CD14-positive monocyte (primary cell): Measurements from ENCODE around the gene KDR. TPM values are rescaled to one million over a fixed set of nuclear protein-coding genes. Genes with fewer than 3 reads are reported as not detected.

Source experiments
- DNase-seq, 3 donors: peaks; one replicate each; pipeline ENCODE4 v3.0.0-alpha.2; 2011 to 2022
- H2AFZ ChIP-seq: 2 replicates; pipeline ENCODE4 v1.6.0; 2012; ENCODE audit warnings: mild to moderate bottlenecking, low read depth, low read length, inconsistent platforms; ENCODE audit not compliant: insufficient read depth, poor library complexity, severe bottlenecking
- H3K27ac ChIP-seq, 2 donors: 1 replicate in 1 of 2; 2 replicates in 1 of 2; pipeline ENCODE4 v1.5.1; 2012 to 2013; ENCODE audit warnings: low read length in 2 of 2, control low read depth in 1 of 2, inconsistent platforms in 1 of 2, low read depth in 1 of 2, mild to moderate bottlenecking in 1 of 2
- H3K27me3 ChIP-seq, 2 donors: one replicate each; pipeline versions ENCODE4 v1.6.0 to v1.6.1; 2011 to 2013; ENCODE audit warnings: low read length in 2 of 2; ENCODE audit not compliant: control insufficient read depth in 2 of 2, insufficient read depth in 2 of 2
- H3K36me3 ChIP-seq, 2 donors: replicated peaks in 1 of 2; 1 replicate in 1 of 2; 2 replicates in 1 of 2; pipeline versions ENCODE4 v1.5.1 to v1.6.1; 2012 to 2013; ENCODE audit warnings: low read length in 2 of 2, control low read depth in 1 of 2, inconsistent platforms in 1 of 2, mild to moderate bottlenecking in 1 of 2; ENCODE audit not compliant: insufficient read depth in 2 of 2, control insufficient read depth in 1 of 2
- H3K4me1 ChIP-seq, 2 donors: 1 replicate in 1 of 2; 2 replicates in 1 of 2; pipeline versions ENCODE4 v1.5.1 to v1.6.1; 2012 to 2013; ENCODE audit warnings: low read length in 2 of 2, control low read depth in 1 of 2, inconsistent platforms in 1 of 2, mild to moderate bottlenecking in 1 of 2, moderate library complexity in 1 of 2; ENCODE audit not compliant: insufficient read depth in 2 of 2, control insufficient read depth in 1 of 2
- H3K4me2 ChIP-seq: replicated peaks from 2 replicates; pipeline ENCODE3; 2012; ENCODE audit warnings: low read length, moderate library complexity, mild to moderate bottlenecking; ENCODE audit not compliant: poor library complexity, severe bottlenecking; ENCODE audit errors: extremely low read depth
- H3K4me3 ChIP-seq, 3 experiments: fragments of 200-600 bp in 1 of 3; sonication (generic) in 1 of 3; replicated peaks in 1 of 3; 1 replicate in 2 of 3; 2 replicates in 1 of 3; pipeline ENCODE4 v1.5.1; 2011 to 2013; ENCODE audit warnings: low read length in 3 of 3, mild to moderate bottlenecking in 3 of 3, control low read depth in 2 of 3, low read depth in 2 of 3, inconsistent platforms in 1 of 3, moderate library complexity in 1 of 3
- H3K79me2 ChIP-seq: 2 replicates; pipeline ENCODE4 v1.6.0; 2012; ENCODE audit warnings: mild to moderate bottlenecking, control low read depth, inconsistent platforms, low read length, moderate library complexity; ENCODE audit not compliant: insufficient read depth
- H3K9ac ChIP-seq: 2 replicates; pipeline ENCODE4 v1.6.0; 2017; ENCODE audit warnings: low read length, mild to moderate bottlenecking; ENCODE audit not compliant: insufficient read depth, poor library complexity, severe bottlenecking
- H3K9me3 ChIP-seq, 2 donors: replicated peaks in 1 of 2; 1 replicate in 1 of 2; 2 replicates in 1 of 2; pipeline versions ENCODE4 v1.5.1 to v1.6.1; 2012 to 2013; ENCODE audit warnings: low read length in 2 of 2, control low read depth in 1 of 2; ENCODE audit not compliant: control insufficient read depth in 1 of 2, insufficient read depth in 1 of 2
- H4K20me1 ChIP-seq: 2 replicates; pipeline ENCODE4 v1.6.0; 2012; ENCODE audit warnings: mild to moderate bottlenecking, low read length, control low read depth, moderate library complexity; ENCODE audit not compliant: insufficient read depth
- H3K27ac Mint-ChIP-seq, 7 donors: one replicate each; pipeline ENCODE4 v1.8.0; 2020; ENCODE audit warnings: mild to moderate bottlenecking in 7 of 7, mixed read lengths in 7 of 7, moderate library complexity in 6 of 7, inconsistent platforms in 2 of 7
- H3K27me3 Mint-ChIP-seq, 3 donors: one replicate each; pipeline ENCODE4 v1.8.0; 2021 to 2022; ENCODE audit warnings: low read depth in 3 of 3, mild to moderate bottlenecking in 3 of 3, mixed read lengths in 3 of 3, moderate library complexity in 3 of 3, inconsistent platforms in 1 of 3
- H3K36me3 Mint-ChIP-seq, 2 donors: one replicate each; pipeline ENCODE4 v1.8.0; 2020; ENCODE audit warnings: mixed read lengths in 2 of 2, inconsistent platforms in 1 of 2, mild to moderate bottlenecking in 1 of 2
- H3K4me1 Mint-ChIP-seq: one replicate; pipeline ENCODE4 v1.8.0; 2020; ENCODE audit warnings: mild to moderate bottlenecking, mixed read lengths
- H3K4me3 Mint-ChIP-seq, 2 donors: one replicate each; pipeline ENCODE4 v1.8.0; 2020; ENCODE audit warnings: mild to moderate bottlenecking in 2 of 2, mixed read lengths in 2 of 2, moderate library complexity in 1 of 2
- H3K9me3 Mint-ChIP-seq, 7 donors: one replicate each; pipeline ENCODE4 v1.8.0; 2020 to 2022; ENCODE audit warnings: mixed read lengths in 7 of 7, mild to moderate bottlenecking in 6 of 7, moderate library complexity in 6 of 7, inconsistent platforms in 2 of 7
- CTCF ChIP-seq: fragments of 200-600 bp; IDR thresholded peaks from one replicate; pipeline ENCODE4 v1.8.0; 2022; ENCODE audit warnings: antibody characterized with exemption, mild to moderate bottlenecking
- WGBS: methylation state at CpG from one replicate; pipeline ENCODE4 v1.1.5; 2013; ENCODE audit warnings: missing lambda C conversion rate; ENCODE audit not compliant: insufficient coverage; 5-methylcytosine and 5-hydroxymethylcytosine counted together
- intact Hi-C, 2 donors: fragments of 100-400 bp; cut with micrococcal nuclease; formaldehyde crosslinking; loops; one replicate each; pipeline versions ENCODE4 v1.15.0 to v1.15.1; 2023
- polyA plus RNA-seq, 3 donors: library from polyadenylated mRNA; depleted of rRNA in 1 of 3; unstranded in 2 of 3; stranded (reverse) in 1 of 3; fragments of 300-500 nt in 2 of 3; fragments of >200 nt in 1 of 3; fragmentation: Illumina TruSeq in 2 of 3; gene quantifications; 1 replicate in 2 of 3; 2 replicates in 1 of 3; pipeline ENCODE4 v1.2.3, GENCODE V29; 2012 to 2021

Gene KDR
- polyA plus RNA-seq, 3 donors: not detected

GRCh38 chr4:55110131-55110530 is 15.3 kb downstream of the KDR start:
- Mint-ChIP-seq H3K27me3 (peaks cover 0 to 5% (median 2%) of the 10 kb centered on the region in 3 donors), H3K4me3 (no peak overlapping the region), H3K9me3 (peaks cover 0 to 5% (median 1%) of the 10 kb centered on the region in 7 donors), H3K36me3 (no peaks in the 10 kb centered on the region), H3K27ac (no peak overlapping the region), H3K4me1 (no peaks in the 10 kb centered on the region)
- peaks cover 0 to 2% of the 10 kb centered on the region in 2 donors for H3K27me3 ChIP-seq
- H2AFZ ChIP-seq: no peak overlapping the region
- no peaks in the 10 kb centered on the region for H3K36me3 ChIP-seq
- no peaks in the 10 kb centered on the region for H3K9me3 ChIP-seq
- H3K4me1 ChIP-seq: no peaks in the 10 kb centered on the region
- no peak overlapping the region for H3K4me2 ChIP-seq
- TF ChIP-seq CTCF: no peak
- no peak overlapping the region for H3K27ac ChIP-seq
- no peak for DNase-seq
- H3K9ac ChIP-seq: no peak overlapping the region
- no peak overlapping the region for H3K4me3 ChIP-seq
- H4K20me1 ChIP-seq: no peaks in the 10 kb centered on the region
- H3K79me2 ChIP-seq: no peaks in the 10 kb centered on the region
- intact Hi-C loops: no loop called here
- WGBS: 90% methylated on average over 2 of the region's 8 CpGs

GRCh38 chr4:55107054-55107453 is 18.3 kb downstream of the KDR start:
- Histone ChIP-seq H4K20me1 (no peaks in the 10 kb centered on the region), H2AFZ (no peak overlapping the region), H3K27ac (no peak overlapping the region), H3K79me2 (no peaks in the 10 kb centered on the region), H3K4me3 (no peak overlapping the region), H3K9me3 (no peaks in the 10 kb centered on the region), H3K4me2 (no peak overlapping the region), H3K36me3 (no peaks in the 10 kb centered on the region), H3K9ac (no peak overlapping the region), H3K4me1 (no peaks in the 10 kb centered on the region), H3K27me3 (peaks cover 0 to 2% of the 10 kb centered on the region in 2 donors)
- H3K4me3 Mint-ChIP-seq: no peak overlapping the region
- no peak overlapping the region for H3K27ac Mint-ChIP-seq
- H3K9me3 Mint-ChIP-seq: peaks cover 0 to 5% (median 1%) of the 10 kb centered on the region in 7 donors
- intact Hi-C loops: no loop called here
- H3K36me3 Mint-ChIP-seq: no peaks in the 10 kb centered on the region
- TF ChIP-seq CTCF: no peak
- peaks cover 0 to 5% (median 0%) of the 10 kb centered on the region in 3 donors for H3K27me3 Mint-ChIP-seq
- 38% methylated on average over 1 of the region's 3 CpGs for WGBS
- H3K4me1 Mint-ChIP-seq: no peaks in the 10 kb centered on the region
- DNase-seq: no peak
